T-helper 1 cell treated with Interleukin-12 subunit alpha and Interleukin-12 subunit beta and Interleukin-4 antibody, amounts not matched to agents 30 μg/mL and 1 μg/mL, for 36 hours (primary cell): ENCODE data around the gene UBD.

Experiments
- H3K27ac Mint-ChIP-seq: one replicate; pipeline ENCODE4 v1.8.0; 2021; ENCODE audit warnings: mild to moderate bottlenecking, mixed read lengths
- H3K27me3 Mint-ChIP-seq: one replicate; pipeline ENCODE4 v1.8.0; 2021; ENCODE audit warnings: low read depth, mixed read lengths
- H3K36me3 Mint-ChIP-seq: one replicate; pipeline ENCODE4 v1.8.0; 2021; ENCODE audit warnings: low read depth, mixed read lengths
- H3K4me1 Mint-ChIP-seq: one replicate; pipeline ENCODE4 v1.8.0; 2021; ENCODE audit warnings: low read depth, mixed read lengths
- H3K4me3 Mint-ChIP-seq: one replicate; pipeline ENCODE4 v1.8.0; 2021; ENCODE audit warnings: mild to moderate bottlenecking, moderate library complexity, mixed read lengths
- H3K9me3 Mint-ChIP-seq: one replicate; pipeline ENCODE4 v1.8.0; 2021; ENCODE audit warnings: mixed read lengths

UBD gene

DNA sequence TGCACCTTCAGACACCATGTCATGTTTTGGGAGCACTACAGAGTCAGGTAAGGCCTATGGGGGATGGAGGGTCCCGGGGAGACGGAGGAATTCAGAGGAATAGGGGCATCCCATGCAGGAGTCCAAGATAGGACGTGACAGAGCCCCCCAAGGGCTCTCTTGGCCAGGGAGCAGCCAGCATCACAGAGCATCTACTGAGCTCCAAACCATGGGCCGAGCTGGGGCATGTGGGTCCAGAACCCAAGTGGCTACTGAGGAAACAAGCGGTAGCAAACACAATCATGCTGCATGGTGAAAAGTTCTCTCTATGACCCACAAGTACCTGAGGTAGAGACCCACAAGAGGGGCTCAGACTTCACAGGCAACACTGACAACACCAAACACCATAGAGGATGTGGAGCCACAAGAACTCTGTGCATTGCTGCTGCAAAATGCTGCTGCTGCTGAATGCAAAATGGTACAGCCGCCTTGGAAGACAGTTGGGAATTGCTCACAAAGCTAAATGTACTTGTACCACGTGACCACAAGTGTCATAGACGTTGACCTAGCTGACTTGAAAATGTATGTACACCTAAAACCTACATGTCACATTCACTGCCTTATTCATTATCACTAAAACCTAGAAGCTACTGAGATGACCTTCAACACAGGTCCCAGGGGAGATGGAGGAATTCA, 38.4 kb downstream of the UBD start:
- Mint-ChIP-seq H3K4me3 (no peak overlapping the region), H3K9me3 (peaks cover 4% of the 10 kb centered on the region), H3K27me3 (peaks cover 37% of the 10 kb centered on the region), H3K36me3 (no peaks in the 10 kb centered on the region), H3K27ac (no peak overlapping the region), H3K4me1 (peaks cover 4% of the 10 kb centered on the region)

DNA sequence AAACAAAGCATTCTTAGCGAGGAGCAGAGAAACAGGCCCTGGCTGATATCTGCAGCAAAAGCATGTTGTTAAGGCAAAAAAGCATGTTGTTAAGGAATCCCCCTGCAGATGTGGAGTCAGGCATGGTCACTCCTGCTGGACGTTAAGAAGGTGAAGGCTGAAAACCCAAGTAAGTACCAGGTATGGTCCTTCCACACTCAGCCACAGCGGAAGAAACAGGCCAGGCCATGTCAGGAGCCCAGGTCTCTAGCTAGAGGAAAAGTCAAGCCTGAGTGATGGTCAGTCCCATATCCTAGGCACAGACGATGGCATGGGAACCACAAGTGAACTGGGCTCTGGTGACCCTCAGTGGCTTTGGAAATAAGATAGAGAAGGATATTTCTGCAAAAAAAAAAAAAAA, 39.3 kb downstream of the UBD start:
- Mint-ChIP-seq H3K36me3 (no peaks in the 10 kb centered on the region), H3K9me3 (peaks cover 4% of the 10 kb centered on the region), H3K27me3 (peaks cover 28% of the 10 kb centered on the region), H3K4me3 (no peak overlapping the region), H3K27ac (no peak overlapping the region), H3K4me1 (peaks cover 8% of the 10 kb centered on the region)

DNA sequence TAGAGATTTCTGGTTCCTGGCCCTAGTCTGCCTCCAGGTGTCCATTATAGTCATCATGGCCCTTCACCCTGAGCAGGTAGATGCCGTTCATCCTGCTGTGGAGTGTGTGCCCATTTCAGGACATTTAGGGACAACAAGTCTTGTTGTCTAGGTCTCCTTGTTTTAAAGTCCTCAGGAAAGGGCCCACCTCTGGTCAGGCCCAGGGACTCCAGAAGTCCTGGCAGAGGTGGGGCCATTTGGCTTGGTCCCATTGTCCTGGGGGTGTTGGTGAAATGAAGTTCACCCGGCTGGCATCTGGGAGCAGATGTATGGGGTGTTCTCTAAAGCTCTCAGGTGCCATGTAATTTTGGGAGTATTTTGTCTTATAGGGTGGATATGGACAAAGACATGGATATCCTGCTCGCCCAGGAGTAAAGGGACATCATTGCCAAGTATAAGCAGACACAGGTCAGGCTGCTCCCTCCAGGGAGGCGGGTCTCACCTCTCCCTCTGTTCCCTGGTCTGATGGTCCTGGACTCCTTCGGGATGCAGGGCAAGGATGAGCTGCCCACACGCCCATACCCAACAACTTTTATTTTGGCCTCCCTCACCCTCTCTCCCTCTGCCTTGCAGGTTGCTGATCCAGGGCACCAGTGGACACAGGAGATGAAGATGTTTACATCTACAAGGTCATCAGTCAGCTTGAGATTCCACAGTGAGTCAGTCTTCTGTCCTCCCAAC, 40.1 kb downstream of the UBD start:
- peaks cover 26% of the 10 kb centered on the region for H3K27me3 Mint-ChIP-seq
- peaks cover 4% of the 10 kb centered on the region for H3K9me3 Mint-ChIP-seq
- peaks cover 11% of the 10 kb centered on the region for H3K4me1 Mint-ChIP-seq
- H3K27ac Mint-ChIP-seq = no peak overlapping the region
- H3K36me3 Mint-ChIP-seq = no peaks in the 10 kb centered on the region
- no peak overlapping the region for H3K4me3 Mint-ChIP-seq

DNA sequence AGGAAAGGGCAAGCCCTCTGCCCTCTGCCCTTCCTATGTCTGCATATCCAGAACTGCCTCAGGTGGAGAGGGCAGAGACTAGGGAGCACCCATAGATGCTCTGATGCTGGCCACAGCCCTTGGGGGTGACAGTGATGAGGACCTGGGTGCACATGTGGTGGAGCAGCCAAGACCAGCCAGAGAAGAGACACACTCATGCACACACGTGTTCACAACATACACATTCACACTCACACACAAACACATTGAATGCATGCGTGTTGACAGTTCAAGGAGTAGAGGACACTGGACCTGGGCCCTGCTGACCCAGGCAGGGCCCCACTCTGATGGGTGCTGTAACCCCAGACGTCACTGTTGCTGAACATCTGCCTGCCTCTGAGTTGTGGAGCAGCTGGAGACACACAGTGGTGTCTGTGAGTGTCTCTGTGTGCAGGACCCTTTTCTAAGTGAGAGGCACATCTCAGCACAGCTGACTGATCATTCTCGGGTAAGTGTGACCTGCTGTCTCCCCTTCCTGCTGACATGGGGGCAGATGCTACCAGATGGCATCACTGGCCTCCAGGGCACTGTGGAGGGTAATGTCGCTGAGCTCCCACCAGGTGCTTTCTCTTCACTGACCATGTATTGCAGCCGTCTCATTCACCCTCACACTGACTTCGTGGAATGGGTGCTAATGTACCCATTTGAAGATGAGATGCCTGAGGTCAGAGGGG, 41.6 kb downstream of the UBD start:
- H3K27me3 Mint-ChIP-seq = peaks cover 18% of the 10 kb centered on the region
- no peak overlapping the region for H3K27ac Mint-ChIP-seq
- no peaks in the 10 kb centered on the region for H3K36me3 Mint-ChIP-seq
- H3K9me3 Mint-ChIP-seq = peaks cover 3% of the 10 kb centered on the region
- peaks cover 11% of the 10 kb centered on the region for H3K4me1 Mint-ChIP-seq
- no peak overlapping the region for H3K4me3 Mint-ChIP-seq

DNA sequence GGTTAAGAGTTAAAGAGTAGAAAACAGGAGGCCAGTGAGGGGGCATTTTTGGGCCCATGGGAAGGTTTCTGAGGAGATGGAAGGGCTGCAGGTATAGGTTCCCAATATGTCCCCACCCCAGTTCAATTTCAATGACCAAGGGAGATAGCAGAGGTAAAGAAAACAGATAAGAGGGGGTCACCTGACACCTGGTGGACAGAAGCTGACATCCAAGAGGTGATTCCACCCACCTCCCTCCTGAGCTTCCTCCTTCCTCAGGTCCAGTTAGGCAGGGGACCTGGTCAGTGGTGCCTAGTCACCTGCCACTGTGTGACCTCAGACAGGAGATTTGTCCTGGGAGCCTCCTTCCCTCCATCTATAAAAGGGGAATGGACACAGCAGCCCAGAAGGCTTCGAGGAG, 42.3 kb downstream of the UBD start:
- no peaks in the 10 kb centered on the region for H3K9me3 Mint-ChIP-seq
- H3K36me3 Mint-ChIP-seq = no peaks in the 10 kb centered on the region
- H3K4me1 Mint-ChIP-seq = peaks cover 11% of the 10 kb centered on the region
- H3K4me3 Mint-ChIP-seq = no peak overlapping the region
- peaks cover 17% of the 10 kb centered on the region for H3K27me3 Mint-ChIP-seq
- H3K27ac Mint-ChIP-seq = no peak overlapping the region

DNA sequence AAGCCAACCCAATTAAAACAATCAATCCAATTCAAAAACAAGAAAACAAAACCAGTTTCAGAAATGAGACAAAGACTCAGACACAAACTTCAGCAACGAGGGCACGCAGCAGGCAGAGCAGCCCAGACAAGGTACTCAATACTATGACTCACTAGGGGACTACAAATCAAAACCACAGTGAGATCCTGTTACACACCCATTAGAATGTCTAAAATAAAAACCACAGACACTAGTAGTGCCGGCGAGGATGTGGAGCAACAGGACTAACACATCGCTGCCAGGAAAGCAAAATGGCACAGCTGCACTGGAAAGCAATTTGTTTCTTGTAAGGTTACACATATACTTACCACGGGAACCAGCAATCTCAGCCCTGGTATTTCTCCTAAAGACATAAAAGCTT, 43.4 kb downstream of the UBD start:
- Mint-ChIP-seq H3K4me3 (no peak overlapping the region), H3K4me1 (peaks cover 11% of the 10 kb centered on the region), H3K27me3 (peaks cover 17% of the 10 kb centered on the region), H3K9me3 (no peaks in the 10 kb centered on the region), H3K36me3 (no peaks in the 10 kb centered on the region), H3K27ac (no peak overlapping the region)

DNA sequence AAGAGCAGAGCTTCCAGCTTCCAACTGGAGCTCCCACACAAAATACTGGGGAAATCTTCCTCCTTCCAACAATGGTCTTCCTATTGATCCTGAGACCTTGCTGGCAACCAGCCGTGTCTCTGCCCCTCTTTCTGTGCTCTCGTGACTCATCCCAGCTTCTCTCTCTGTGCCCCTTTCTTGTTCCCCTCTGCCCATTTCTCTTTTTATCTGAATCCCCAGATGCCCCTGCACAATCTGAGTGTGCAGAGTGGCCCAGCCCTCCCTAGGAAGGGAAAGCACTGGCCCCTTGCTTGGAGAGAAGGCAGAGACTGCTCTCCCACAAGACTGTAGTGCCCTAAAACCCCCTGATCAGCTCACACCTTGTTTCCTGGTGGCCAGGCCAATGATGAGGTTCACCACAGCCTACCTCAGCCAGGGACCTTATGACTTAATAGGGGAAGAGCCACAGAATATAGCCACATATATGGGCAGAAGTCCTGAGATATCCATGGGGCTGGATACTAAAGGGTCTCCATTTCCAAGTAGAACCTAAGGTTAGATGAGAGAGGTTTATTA, 48.7 kb downstream of the UBD start:
- H3K4me3 Mint-ChIP-seq = no peak overlapping the region
- peaks cover 14% of the 10 kb centered on the region for H3K27me3 Mint-ChIP-seq
- H3K36me3 Mint-ChIP-seq = no peaks in the 10 kb centered on the region
- H3K4me1 Mint-ChIP-seq = peaks cover 4% of the 10 kb centered on the region
- H3K27ac Mint-ChIP-seq = no peak overlapping the region
- no peaks in the 10 kb centered on the region for H3K9me3 Mint-ChIP-seq

DNA sequence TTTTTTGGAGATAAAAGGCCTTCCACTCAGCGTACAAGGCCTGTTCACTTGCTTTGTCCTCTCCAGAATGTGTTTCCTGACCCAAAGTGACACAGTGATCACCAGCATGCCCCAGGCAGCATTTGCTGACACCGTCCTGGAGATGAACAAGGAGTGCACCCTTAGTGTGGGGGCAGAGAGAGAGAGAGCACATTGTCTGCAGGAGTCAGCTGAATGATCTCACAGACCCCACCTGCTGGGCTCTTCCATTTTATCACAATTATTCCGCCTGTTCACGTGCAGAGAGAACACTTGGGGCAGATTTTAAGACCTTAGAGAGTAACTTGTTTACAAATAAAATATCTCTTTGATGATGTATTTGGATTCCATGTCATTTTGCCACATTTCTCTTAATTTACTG, 49.3 kb downstream of the UBD start:
- H3K4me3 Mint-ChIP-seq = no peak overlapping the region
- no peaks in the 10 kb centered on the region for H3K9me3 Mint-ChIP-seq
- H3K27ac Mint-ChIP-seq = no peak overlapping the region
- H3K36me3 Mint-ChIP-seq = no peaks in the 10 kb centered on the region
- H3K27me3 Mint-ChIP-seq = peaks cover 14% of the 10 kb centered on the region
- peaks cover 2% of the 10 kb centered on the region for H3K4me1 Mint-ChIP-seq

DNA sequence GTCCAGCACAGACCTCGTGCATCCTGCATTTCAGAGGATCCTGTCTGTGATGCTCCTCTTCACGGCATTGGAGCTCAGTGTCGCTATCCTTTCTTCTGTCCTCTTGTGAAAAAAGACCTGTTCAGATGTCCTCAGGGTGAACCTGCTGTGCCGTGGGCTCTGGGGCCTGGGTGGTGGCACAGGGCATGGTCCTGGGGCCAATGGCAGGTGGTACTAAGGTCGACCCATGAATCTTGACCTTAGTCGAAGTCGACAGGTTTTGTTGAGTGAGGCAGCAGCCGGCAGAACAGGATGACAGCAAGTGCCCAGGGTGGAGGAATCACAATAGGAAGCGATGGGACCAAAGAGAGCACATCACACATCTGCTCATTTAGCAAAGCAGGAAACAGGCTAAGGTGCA, 49.8 kb downstream of the UBD start:
- H3K36me3 Mint-ChIP-seq = no peaks in the 10 kb centered on the region
- H3K27me3 Mint-ChIP-seq = peaks cover 10% of the 10 kb centered on the region
- H3K4me3 Mint-ChIP-seq = no peak overlapping the region
- H3K27ac Mint-ChIP-seq = no peak overlapping the region
- H3K4me1 Mint-ChIP-seq = no peaks in the 10 kb centered on the region
- no peaks in the 10 kb centered on the region for H3K9me3 Mint-ChIP-seq

DNA sequence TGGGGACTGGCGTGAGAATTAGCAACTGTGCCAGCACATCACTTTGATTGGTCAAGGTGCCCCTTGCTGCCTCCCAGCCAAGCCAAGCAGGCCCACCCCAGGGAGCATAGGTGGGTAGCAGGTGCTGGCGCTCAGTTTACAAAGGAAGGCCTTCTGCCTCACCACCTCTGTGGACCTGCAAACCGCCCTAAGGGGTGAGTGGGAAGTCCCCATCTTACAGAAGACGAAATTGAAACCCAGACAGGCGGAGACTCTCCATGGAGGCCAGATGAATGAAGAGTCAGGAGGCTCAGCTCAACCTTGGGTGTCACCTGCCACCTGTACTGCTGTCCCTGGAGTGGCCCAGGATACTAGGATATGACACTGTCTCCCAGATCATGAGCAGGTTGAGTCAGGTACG, 50.3 kb downstream of the UBD start:
- no peaks in the 10 kb centered on the region for H3K36me3 Mint-ChIP-seq
- H3K27me3 Mint-ChIP-seq = peaks cover 8% of the 10 kb centered on the region
- no peaks in the 10 kb centered on the region for H3K9me3 Mint-ChIP-seq
- no peak overlapping the region for H3K27ac Mint-ChIP-seq
- no peaks in the 10 kb centered on the region for H3K4me1 Mint-ChIP-seq
- H3K4me3 Mint-ChIP-seq = no peak overlapping the region

DNA sequence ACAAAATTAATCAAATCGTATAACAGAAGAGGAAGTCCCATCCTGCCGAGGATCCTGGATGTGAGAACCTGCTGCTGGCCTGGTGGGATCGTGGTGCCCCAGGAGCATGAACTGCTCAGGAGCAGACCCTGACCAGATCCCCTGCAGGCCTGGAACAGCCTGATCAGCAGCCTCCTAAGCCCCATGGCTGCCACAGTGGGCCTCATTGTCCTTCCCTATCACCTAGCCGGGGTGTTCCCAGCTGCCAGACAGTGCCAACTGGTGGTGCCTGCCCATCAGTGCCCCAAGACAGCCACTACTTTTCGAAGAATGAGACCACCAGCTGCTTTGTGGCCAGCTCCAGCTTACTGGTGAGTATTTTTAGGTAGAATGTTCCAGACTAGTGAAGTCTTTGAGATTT, 52.2 kb downstream of the UBD start:
- Mint-ChIP-seq H3K4me1 (no peaks in the 10 kb centered on the region), H3K36me3 (no peaks in the 10 kb centered on the region), H3K27ac (no peak overlapping the region), H3K9me3 (no peaks in the 10 kb centered on the region), H3K27me3 (peaks cover 4% of the 10 kb centered on the region), H3K4me3 (no peak overlapping the region)

DNA sequence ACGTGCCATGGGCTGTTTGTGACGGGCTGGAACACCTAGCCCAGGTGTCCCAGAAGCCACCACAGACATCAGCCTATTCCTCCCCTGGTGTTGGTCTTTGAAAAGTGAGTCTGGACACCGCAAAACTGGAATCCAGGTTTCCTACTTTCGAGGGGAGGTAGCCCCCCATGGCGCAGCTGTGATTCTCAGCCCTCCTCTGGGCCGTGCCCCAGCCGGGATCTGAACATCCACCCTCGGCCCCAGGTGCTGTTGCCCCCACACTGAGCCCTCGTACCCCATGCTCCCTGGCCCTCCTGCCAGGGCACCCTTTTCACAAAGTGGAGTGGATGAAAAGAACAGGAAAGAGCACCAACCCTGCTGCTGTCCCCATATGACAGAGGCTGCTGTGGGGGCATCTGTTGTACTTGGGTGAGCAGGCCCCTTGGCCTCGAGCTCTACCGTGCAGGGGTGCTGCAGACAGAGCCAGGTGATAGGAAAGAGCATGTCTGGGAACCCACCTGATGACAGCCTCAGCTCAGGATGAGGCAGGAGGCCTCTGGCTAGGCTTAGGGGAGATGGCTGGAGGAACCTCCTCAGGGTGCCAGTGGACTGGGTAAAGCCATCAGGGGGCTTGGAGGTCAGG, 53.0 kb downstream of the UBD start:
- H3K4me1 Mint-ChIP-seq = no peaks in the 10 kb centered on the region
- no peaks in the 10 kb centered on the region for H3K9me3 Mint-ChIP-seq
- H3K27ac Mint-ChIP-seq = no peak overlapping the region
- H3K27me3 Mint-ChIP-seq = peaks cover 4% of the 10 kb centered on the region
- H3K4me3 Mint-ChIP-seq = no peak overlapping the region
- H3K36me3 Mint-ChIP-seq = no peaks in the 10 kb centered on the region

DNA sequence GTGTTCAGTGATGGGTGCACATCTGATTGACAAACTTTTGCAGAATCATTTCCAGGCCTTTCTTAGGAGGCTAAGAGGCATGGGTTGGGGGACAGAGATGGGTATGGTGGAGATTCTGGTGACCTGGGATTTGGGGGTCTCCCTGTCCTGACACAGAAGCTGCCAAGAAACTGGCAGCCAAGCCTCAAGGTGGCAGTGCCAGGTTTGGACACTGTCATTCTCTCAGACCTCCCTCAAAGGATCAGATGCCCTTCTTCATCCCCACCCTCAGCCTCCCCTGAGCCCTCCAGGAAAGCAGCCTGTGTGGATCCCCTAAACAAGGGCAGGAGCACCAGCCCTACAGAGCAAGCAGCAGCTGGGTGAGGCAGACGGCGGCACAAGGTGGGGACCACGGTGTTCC, 53.7 kb downstream of the UBD start:
- Mint-ChIP-seq H3K4me3 (no peak overlapping the region), H3K9me3 (no peaks in the 10 kb centered on the region), H3K27ac (no peak overlapping the region), H3K27me3 (peaks cover 1% of the 10 kb centered on the region), H3K36me3 (no peaks in the 10 kb centered on the region), H3K4me1 (no peaks in the 10 kb centered on the region)
